Adrenal gland (tissue), 5 donors: ENCODE results near the gene ALG9.
"Not testable (repeated sequence)": the region's sequence is repeated elsewhere in the genome, so short reads cannot be mapped to it uniquely, and the experiment has no call there.

Source experiments
- POLR2A ChIP-seq, 2 donors: fragments of 450-650 bp; IDR thresholded peaks; one replicate each; pipeline ENCODE4 v1.6.1; 2017; ENCODE audit warnings: antibody characterized with exemption in 2 of 2, mild to moderate bottlenecking in 2 of 2, moderate library complexity in 1 of 2
- TF ChIP-seq, protein P1 (sequence below), 6 experiments: fragments of 450-650 bp in 4 of 6; fragments of 200-600 bp in 2 of 6; sonication (generic) in 1 of 6; IDR thresholded peaks; 1 replicate in 5 of 6; 2 replicates in 1 of 6; pipeline versions ENCODE4 v1.5.1 to v1.8.0; 2016 to 2021; ENCODE audit warnings: antibody characterized with exemption in 6 of 6, mild to moderate bottlenecking in 2 of 6, moderate library complexity in 1 of 6
- donor health status: DM: no; HTN: no; CAD: no.

DNA sequence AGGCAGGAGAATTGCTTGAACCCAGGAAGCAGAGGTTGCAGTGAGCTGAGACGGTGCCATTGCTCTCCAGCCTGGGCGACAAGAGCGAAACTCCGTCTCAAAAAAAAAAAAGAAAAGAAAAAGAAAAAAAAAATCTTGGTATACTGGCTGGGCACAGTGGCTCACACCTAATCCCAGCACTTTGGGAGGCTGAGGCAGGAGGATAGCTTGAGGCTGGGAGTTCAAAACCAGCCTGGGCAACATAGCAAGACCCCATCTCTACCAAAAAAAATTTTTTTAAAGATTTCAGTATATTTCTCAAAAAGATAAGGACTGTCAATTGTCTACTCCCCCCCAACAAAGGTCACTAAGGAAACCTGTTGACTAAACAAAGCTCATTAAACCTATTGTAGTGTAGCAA is 13.7 kb upstream of the ALG9 start:
- TF ChIP-seq, protein P1, sequence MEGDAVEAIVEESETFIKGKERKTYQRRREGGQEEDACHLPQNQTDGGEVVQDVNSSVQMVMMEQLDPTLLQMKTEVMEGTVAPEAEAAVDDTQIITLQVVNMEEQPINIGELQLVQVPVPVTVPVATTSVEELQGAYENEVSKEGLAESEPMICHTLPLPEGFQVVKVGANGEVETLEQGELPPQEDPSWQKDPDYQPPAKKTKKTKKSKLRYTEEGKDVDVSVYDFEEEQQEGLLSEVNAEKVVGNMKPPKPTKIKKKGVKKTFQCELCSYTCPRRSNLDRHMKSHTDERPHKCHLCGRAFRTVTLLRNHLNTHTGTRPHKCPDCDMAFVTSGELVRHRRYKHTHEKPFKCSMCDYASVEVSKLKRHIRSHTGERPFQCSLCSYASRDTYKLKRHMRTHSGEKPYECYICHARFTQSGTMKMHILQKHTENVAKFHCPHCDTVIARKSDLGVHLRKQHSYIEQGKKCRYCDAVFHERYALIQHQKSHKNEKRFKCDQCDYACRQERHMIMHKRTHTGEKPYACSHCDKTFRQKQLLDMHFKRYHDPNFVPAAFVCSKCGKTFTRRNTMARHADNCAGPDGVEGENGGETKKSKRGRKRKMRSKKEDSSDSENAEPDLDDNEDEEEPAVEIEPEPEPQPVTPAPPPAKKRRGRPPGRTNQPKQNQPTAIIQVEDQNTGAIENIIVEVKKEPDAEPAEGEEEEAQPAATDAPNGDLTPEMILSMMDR (IDR thresholded peaks at IDR 0.05) = not testable (repeated sequence)
- TF ChIP-seq POLR2A (IDR thresholded peaks at IDR 0.05) = not testable (repeated sequence)
